Endodermal cell (in vitro differentiated cells): ENCODE results near the gene MAPK8. TPM values are rescaled to one million over a fixed set of nuclear protein-coding genes. Genes with fewer than 3 reads are reported as not detected.

Experiments
- DNase-seq: peaks from one replicate; pipeline ENCODE4 v3.0.0-alpha.2; 2017
- H3K27ac ChIP-seq: 2 replicates; pipeline ENCODE4 v1.5.1; 2013; ENCODE audit warnings: mild to moderate bottlenecking, low read depth, low read length, moderate library complexity
- H3K27me3 ChIP-seq: 2 replicates; pipeline ENCODE4 v1.6.1; 2013; ENCODE audit warnings: mild to moderate bottlenecking, low read length, moderate library complexity; ENCODE audit not compliant: insufficient read depth, control insufficient read depth, poor library complexity, severe bottlenecking
- H3K36me3 ChIP-seq: 2 replicates; pipeline ENCODE4 v1.7.0; 2013; ENCODE audit warnings: mild to moderate bottlenecking, low read length, moderate library complexity; ENCODE audit not compliant: control insufficient read depth, insufficient read depth
- H3K4me1 ChIP-seq: one replicate; pipeline ENCODE4 v1.7.0; 2013; ENCODE audit warnings: low read length; ENCODE audit not compliant: control insufficient read depth, insufficient read depth
- H3K4me3 ChIP-seq: 2 replicates; pipeline ENCODE4 v1.5.1; 2013; ENCODE audit warnings: mild to moderate bottlenecking, low read length, moderate library complexity
- H3K9ac ChIP-seq: 2 replicates; pipeline ENCODE4 v1.6.1; 2013; ENCODE audit warnings: mild to moderate bottlenecking, low read length, moderate library complexity; ENCODE audit not compliant: poor library complexity, severe bottlenecking; ENCODE audit errors: extremely low read depth
- H3K9me3 ChIP-seq: 2 replicates; pipeline ENCODE4 v1.6.1; 2013; ENCODE audit warnings: mild to moderate bottlenecking, low read length, moderate library complexity; ENCODE audit not compliant: control insufficient read depth
- H3K27ac Mint-ChIP-seq: 2 replicates; pipeline ENCODE4 v1.8.0; 2020; ENCODE audit warnings: mixed read lengths
- H3K27me3 Mint-ChIP-seq: 2 replicates; pipeline ENCODE4 v1.8.0; 2021; ENCODE audit warnings: mild to moderate bottlenecking, mixed read lengths; ENCODE audit not compliant: insufficient read depth
- H3K36me3 Mint-ChIP-seq: 2 replicates; pipeline ENCODE4 v1.8.0; 2020; ENCODE audit warnings: low read depth, mixed read lengths
- H3K4me1 Mint-ChIP-seq: 2 replicates; pipeline ENCODE4 v1.8.0; 2020; ENCODE audit warnings: mixed read lengths
- H3K4me3 Mint-ChIP-seq: 2 replicates; pipeline ENCODE4 v1.8.0; 2020; ENCODE audit warnings: mild to moderate bottlenecking, moderate library complexity, mixed read lengths
- H3K9me3 Mint-ChIP-seq: 2 replicates; pipeline ENCODE4 v1.8.0; 2020; ENCODE audit warnings: mild to moderate bottlenecking, mixed read lengths
- WGBS, 2 experiments: methylation state at CpG; one replicate each; pipeline versions ENCODE4 v1.1.5 to v1.1.7; 2013; ENCODE audit warnings: missing lambda C conversion rate in 2 of 2, mixed read lengths in 1 of 2; ENCODE audit not compliant: insufficient coverage in 1 of 2, insufficient read length in 1 of 2; 5-methylcytosine and 5-hydroxymethylcytosine counted together
- total RNA-seq, 2 donors: library from RNA; stranded (reverse); fragmentation: NEBNext Ultra II Directional in 1 of 2; extraction: Animal tissue kit (Norgen Biotek cat#: 25700) in 1 of 2; gene quantifications; 2 replicates in 1 of 2; 3 replicates in 1 of 2; pipeline ENCODE4 v1.2.1, GENCODE V29; 2021
- TF ChIP-seq, protein P1 (sequence below): fragments of 200-600 bp; sonication (generic); conservative IDR thresholded peaks from 2 replicates; pipeline ENCODE4 v1.5.0; 2021; ENCODE audit warnings: antibody characterized with exemption, mild to moderate bottlenecking

The MAPK8 gene
- total RNA-seq, 2 donors from 2014 or later, result 84.2 to 146 TPM

- peaks cover 38% of the 10 kb centered on the region for H3K4me1 Mint-ChIP-seq
- H3K27me3 ChIP-seq, result no peaks in the 10 kb centered on the region
- H3K4me3 ChIP-seq, result peak overlapping the region; percentile 61
- 67 to 78% methylated on average over 2 to 3 of the region's 3 CpGs for WGBS, 2 experiments
- DNase-seq, result no peak
- H3K9me3 Mint-ChIP-seq, result no peaks in the 10 kb centered on the region
- no peaks in the 10 kb centered on the region for H3K36me3 ChIP-seq
- no peak overlapping the region for H3K9ac ChIP-seq
- H3K27me3 Mint-ChIP-seq, result no peaks in the 10 kb centered on the region
- H3K4me1 ChIP-seq, result peaks cover 31% of the 10 kb centered on the region
- peaks cover 5% of the 10 kb centered on the region for H3K36me3 Mint-ChIP-seq
- H3K9me3 ChIP-seq, result no peaks in the 10 kb centered on the region
- TF ChIP-seq, protein P1, sequence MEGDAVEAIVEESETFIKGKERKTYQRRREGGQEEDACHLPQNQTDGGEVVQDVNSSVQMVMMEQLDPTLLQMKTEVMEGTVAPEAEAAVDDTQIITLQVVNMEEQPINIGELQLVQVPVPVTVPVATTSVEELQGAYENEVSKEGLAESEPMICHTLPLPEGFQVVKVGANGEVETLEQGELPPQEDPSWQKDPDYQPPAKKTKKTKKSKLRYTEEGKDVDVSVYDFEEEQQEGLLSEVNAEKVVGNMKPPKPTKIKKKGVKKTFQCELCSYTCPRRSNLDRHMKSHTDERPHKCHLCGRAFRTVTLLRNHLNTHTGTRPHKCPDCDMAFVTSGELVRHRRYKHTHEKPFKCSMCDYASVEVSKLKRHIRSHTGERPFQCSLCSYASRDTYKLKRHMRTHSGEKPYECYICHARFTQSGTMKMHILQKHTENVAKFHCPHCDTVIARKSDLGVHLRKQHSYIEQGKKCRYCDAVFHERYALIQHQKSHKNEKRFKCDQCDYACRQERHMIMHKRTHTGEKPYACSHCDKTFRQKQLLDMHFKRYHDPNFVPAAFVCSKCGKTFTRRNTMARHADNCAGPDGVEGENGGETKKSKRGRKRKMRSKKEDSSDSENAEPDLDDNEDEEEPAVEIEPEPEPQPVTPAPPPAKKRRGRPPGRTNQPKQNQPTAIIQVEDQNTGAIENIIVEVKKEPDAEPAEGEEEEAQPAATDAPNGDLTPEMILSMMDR, result no peak
- peak overlapping the region; percentile 91 for H3K27ac Mint-ChIP-seq
- H3K4me3 Mint-ChIP-seq, result peak overlapping the region; percentile 17
- no peak overlapping the region for H3K27ac ChIP-seq
Observed at GRCh38 chr10:48400129-48400849, 93.8 kb downstream of the MAPK8 start.

- H3K4me3 ChIP-seq, result peak overlapping the region; percentile 61
- H3K27me3 ChIP-seq, result no peaks in the 10 kb centered on the region
- H3K27ac ChIP-seq, result no peak overlapping the region
- no peak for DNase-seq
- Mint-ChIP-seq H3K27me3 (no peaks in the 10 kb centered on the region), H3K4me1 (peaks cover 40% of the 10 kb centered on the region), H3K9me3 (no peaks in the 10 kb centered on the region), H3K36me3 (peaks cover 5% of the 10 kb centered on the region), H3K4me3 (no peak overlapping the region), H3K27ac (no peak overlapping the region)
- H3K4me1 ChIP-seq, result peaks cover 31% of the 10 kb centered on the region
- no peaks in the 10 kb centered on the region for H3K9me3 ChIP-seq
- TF ChIP-seq, protein P1, result no peak
- H3K9ac ChIP-seq, result no peak overlapping the region
- H3K36me3 ChIP-seq, result no peaks in the 10 kb centered on the region
- WGBS, 2 experiments, result no CpG with 5 or more reads among the region's 1 CpG
Observed at GRCh38 chr10:48400850-48401220, 94.4 kb downstream of the MAPK8 start.

- 98% methylated on average over 2 to 4 of the region's 4 CpGs for WGBS, 2 experiments
- no peaks in the 10 kb centered on the region for H3K9me3 ChIP-seq
- no peak for DNase-seq
- H3K36me3 ChIP-seq, result peaks cover 7% of the 10 kb centered on the region
- TF ChIP-seq, protein P1, result no peak
- Mint-ChIP-seq H3K27me3 (no peaks in the 10 kb centered on the region), H3K27ac (no peak overlapping the region), H3K36me3 (peaks cover 7% of the 10 kb centered on the region), H3K4me1 (peaks cover 27% of the 10 kb centered on the region), H3K9me3 (no peaks in the 10 kb centered on the region), H3K4me3 (no peak overlapping the region)
- H3K27me3 ChIP-seq, result no peaks in the 10 kb centered on the region
- H3K4me1 ChIP-seq, result peaks cover 14% of the 10 kb centered on the region
- no peak overlapping the region for H3K9ac ChIP-seq
- no peak overlapping the region for H3K4me3 ChIP-seq
- H3K27ac ChIP-seq, result no peak overlapping the region
Observed at GRCh38 chr10:48404646-48405045, 98.2 kb downstream of the MAPK8 start.
